Neural progenitor cell (in vitro differentiated cells): ENCODE results near the gene IQUB. TPM values are rescaled to one million over a fixed set of nuclear protein-coding genes. Genes with fewer than 3 reads are reported as not detected.

Experiments used
- DNase-seq: peaks from one replicate; pipeline ENCODE4 v3.0.0-alpha.2; 2016; ENCODE audit warnings: low spot score
- H2AFZ ChIP-seq: fragments of 200-600 bp; sonication (generic); replicated peaks from 2 replicates; pipeline ENCODE4 v1.6.1; 2016; ENCODE audit warnings: antibody characterized with exemption
- H3F3A ChIP-seq: fragments of 200-600 bp; sonication (generic); 2 replicates; pipeline ENCODE4 v1.6.1; 2016; ENCODE audit warnings: antibody characterized with exemption, low read depth
- H3K27ac ChIP-seq: fragments of 200-600 bp; sonication (generic); 2 replicates; pipeline ENCODE4 v1.5.1; 2016; ENCODE audit warnings: mild to moderate bottlenecking
- H3K27me3 ChIP-seq: fragments of 200-600 bp; sonication (generic); 2 replicates; pipeline ENCODE4 v1.6.1; 2016; ENCODE audit warnings: mild to moderate bottlenecking, moderate library complexity
- H3K36me3 ChIP-seq: fragments of 200-600 bp; sonication (generic); 2 replicates; pipeline ENCODE4 v1.5.1; 2016
- H3K4me1 ChIP-seq: fragments of 200-600 bp; sonication (generic); 2 replicates; pipeline ENCODE4 v1.6.1; 2016; ENCODE audit warnings: mixed run types
- H3K4me2 ChIP-seq: fragments of 200-600 bp; sonication (generic); 2 replicates; pipeline ENCODE4 v1.6.1; 2016
- H3K4me3 ChIP-seq: fragments of 200-600 bp; sonication (generic); 2 replicates; pipeline ENCODE4 v1.5.1; 2016
- H3K79me2 ChIP-seq: fragments of 200-600 bp; sonication (generic); 2 replicates; pipeline ENCODE4 v1.6.1; 2016; ENCODE audit warnings: low read depth
- H3K9ac ChIP-seq: fragments of 200-600 bp; sonication (generic); 2 replicates; pipeline ENCODE4 v1.6.1; 2016
- H3K9me3 ChIP-seq: fragments of 200-600 bp; sonication (generic); 2 replicates; pipeline ENCODE4 v1.5.1; 2016; ENCODE audit warnings: low read depth
- H4K20me1 ChIP-seq: fragments of 200-600 bp; sonication (generic); 2 replicates; pipeline ENCODE4 v1.6.1; 2016; ENCODE audit warnings: low read depth
- H3K27ac Mint-ChIP-seq: 3 replicates; pipeline ENCODE4 v1.8.0; 2021; ENCODE audit warnings: mixed read lengths
- H3K27me3 Mint-ChIP-seq: 2 replicates; pipeline ENCODE4 v1.8.0; 2022; ENCODE audit warnings: low read depth, mild to moderate bottlenecking, inconsistent platforms, moderate library complexity, mixed read lengths; ENCODE audit not compliant: insufficient read depth
- H3K36me3 Mint-ChIP-seq: 3 replicates; pipeline ENCODE4 v1.8.0; 2021; ENCODE audit warnings: mixed read lengths
- H3K4me1 Mint-ChIP-seq: 3 replicates; pipeline ENCODE4 v1.8.0; 2021; ENCODE audit warnings: mixed read lengths
- H3K4me3 Mint-ChIP-seq: 3 replicates; pipeline ENCODE4 v1.8.0; 2021; ENCODE audit warnings: mild to moderate bottlenecking, moderate library complexity, mixed read lengths
- H3K9me3 Mint-ChIP-seq: 3 replicates; pipeline ENCODE4 v1.8.0; 2020; ENCODE audit warnings: mixed read lengths
- CTCF ChIP-seq: fragments of 200-600 bp; sonication (generic); IDR thresholded peaks from 2 replicates; pipeline ENCODE4 v1.5.1; 2017; ENCODE audit warnings: antibody characterized with exemption, mild to moderate bottlenecking
- EZH2 ChIP-seq: fragments of 200-600 bp; sonication (generic); IDR thresholded peaks from 2 replicates; pipeline ENCODE4 v1.6.1; 2017; ENCODE audit warnings: antibody characterized with exemption, mild to moderate bottlenecking, moderate library complexity
- EZH2phosphoT487 ChIP-seq: fragments of 200-600 bp; sonication (generic); IDR thresholded peaks from 2 replicates; pipeline ENCODE4 v1.6.1; 2017; ENCODE audit warnings: antibody characterized with exemption
- total RNA-seq: library from RNA; depleted of rRNA; stranded (reverse); fragments of >200 nt; gene quantifications from 2 replicates; pipeline ENCODE4 v1.2.3, GENCODE V29; 2015; ENCODE audit warnings: low replicate concordance

IQUB gene
- total RNA-seq, 1 donor from 2014 or later, result 0.58 TPM

GRCh38 chr7:123494193-123494796 is 40.1 kb downstream of the IQUB start:
- peak; percentile 23 for DNase-seq
- H3K4me1 Mint-ChIP-seq, result no peaks in the 10 kb centered on the region
- no peaks in the 10 kb centered on the region for H4K20me1 ChIP-seq
- H3K4me3 ChIP-seq, result no peak overlapping the region
- H3K79me2 ChIP-seq, result no peaks in the 10 kb centered on the region
- no peaks in the 10 kb centered on the region for H3K9me3 Mint-ChIP-seq
- no peaks in the 10 kb centered on the region for H3K27me3 Mint-ChIP-seq
- H3K4me2 ChIP-seq, result no peak overlapping the region
- H3K27ac Mint-ChIP-seq, result no peak overlapping the region
- H3K9ac ChIP-seq, result no peak overlapping the region
- TF ChIP-seq EZH2phosphoT487, result no peak
- peak; percentile 88 for TF ChIP-seq CTCF
- TF ChIP-seq EZH2, result no peak
- no peak overlapping the region for H3K4me3 Mint-ChIP-seq
- no peaks in the 10 kb centered on the region for H3F3A ChIP-seq
- H2AFZ ChIP-seq, result no peak overlapping the region
- H3K27ac ChIP-seq, result no peak overlapping the region
- no peaks in the 10 kb centered on the region for H3K9me3 ChIP-seq
- peaks cover 3% of the 10 kb centered on the region for H3K36me3 Mint-ChIP-seq
- H3K27me3 ChIP-seq, result no peaks in the 10 kb centered on the region
- no peaks in the 10 kb centered on the region for H3K36me3 ChIP-seq
- peaks cover 11% of the 10 kb centered on the region for H3K4me1 ChIP-seq

DNA sequence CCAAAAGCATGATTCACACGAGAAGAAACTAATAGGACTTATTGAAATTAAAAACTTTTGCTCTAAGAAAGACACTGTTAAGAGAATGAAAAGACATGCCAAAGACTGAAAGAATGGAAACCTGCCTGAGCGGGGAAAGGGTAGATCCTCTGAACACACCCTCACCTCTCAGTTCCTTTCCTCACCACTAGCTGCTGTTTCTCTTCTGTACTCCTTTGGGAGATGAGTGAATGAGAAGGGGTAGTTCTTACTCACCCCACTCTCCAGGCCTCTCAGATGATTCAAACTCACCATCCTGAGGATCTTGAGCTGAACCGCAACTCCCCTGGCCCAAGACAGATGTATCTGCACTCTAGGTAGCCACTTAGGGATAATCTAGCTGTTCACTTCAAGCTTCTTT is 41.9 kb downstream of the IQUB start:
- Mint-ChIP-seq H3K36me3 (peaks cover 3% of the 10 kb centered on the region), H3K27me3 (no peaks in the 10 kb centered on the region), H3K27ac (no peak overlapping the region), H3K4me1 (no peaks in the 10 kb centered on the region), H3K9me3 (no peaks in the 10 kb centered on the region), H3K4me3 (no peak overlapping the region)
- Histone ChIP-seq H3K9me3 (no peaks in the 10 kb centered on the region), H3K4me3 (no peak overlapping the region), H3K36me3 (no peaks in the 10 kb centered on the region), H3K27ac (no peak overlapping the region), H3K79me2 (no peaks in the 10 kb centered on the region), H2AFZ (no peak overlapping the region), H3K4me2 (no peak overlapping the region), H3K9ac (no peak overlapping the region), H3K27me3 (no peaks in the 10 kb centered on the region), H3F3A (no peaks in the 10 kb centered on the region), H4K20me1 (no peaks in the 10 kb centered on the region), H3K4me1 (peaks cover under 1% of the 10 kb centered on the region)
- no peak for DNase-seq
- TF ChIP-seq EZH2phosphoT487 (no peak), EZH2 (no peak), CTCF (peak; percentile 20)

- peaks cover 2% of the 10 kb centered on the region for H3K27me3 Mint-ChIP-seq
- no peak overlapping the region for H2AFZ ChIP-seq
- H3K79me2 ChIP-seq, result no peaks in the 10 kb centered on the region
- H4K20me1 ChIP-seq, result no peaks in the 10 kb centered on the region
- no peak for TF ChIP-seq EZH2
- TF ChIP-seq EZH2phosphoT487, result no peak
- TF ChIP-seq CTCF, result no peak
- no peak for DNase-seq
- no peaks in the 10 kb centered on the region for H3F3A ChIP-seq
- no peak overlapping the region for H3K4me2 ChIP-seq
- no peak overlapping the region for H3K4me3 ChIP-seq
- H3K27ac ChIP-seq, result no peak overlapping the region
- no peaks in the 10 kb centered on the region for H3K27me3 ChIP-seq
- peaks cover 3% of the 10 kb centered on the region for H3K36me3 Mint-ChIP-seq
- H3K9me3 ChIP-seq, result no peaks in the 10 kb centered on the region
- no peaks in the 10 kb centered on the region for H3K4me1 ChIP-seq
- no peak overlapping the region for H3K4me3 Mint-ChIP-seq
- no peaks in the 10 kb centered on the region for H3K36me3 ChIP-seq
- no peaks in the 10 kb centered on the region for H3K4me1 Mint-ChIP-seq
- H3K27ac Mint-ChIP-seq, result no peak overlapping the region
- no peaks in the 10 kb centered on the region for H3K9me3 Mint-ChIP-seq
- no peak overlapping the region for H3K9ac ChIP-seq
These were observed 48.7 kb downstream of the IQUB start for GRCh38 chr7:123485721-123486120.
